Measurements from ENCODE around the gene ODAD3. TPM values are rescaled to one million over a fixed set of nuclear protein-coding genes. Genes with fewer than 3 reads are reported as not detected.
"Not testable (repeated sequence)": the region's sequence is repeated elsewhere in the genome, so short reads cannot be mapped to it uniquely, and the experiment has no call there.

ODAD3 gene
- total RNA-seq, 1 donor from 2014 or later, result 2.6 TPM

DNA sequence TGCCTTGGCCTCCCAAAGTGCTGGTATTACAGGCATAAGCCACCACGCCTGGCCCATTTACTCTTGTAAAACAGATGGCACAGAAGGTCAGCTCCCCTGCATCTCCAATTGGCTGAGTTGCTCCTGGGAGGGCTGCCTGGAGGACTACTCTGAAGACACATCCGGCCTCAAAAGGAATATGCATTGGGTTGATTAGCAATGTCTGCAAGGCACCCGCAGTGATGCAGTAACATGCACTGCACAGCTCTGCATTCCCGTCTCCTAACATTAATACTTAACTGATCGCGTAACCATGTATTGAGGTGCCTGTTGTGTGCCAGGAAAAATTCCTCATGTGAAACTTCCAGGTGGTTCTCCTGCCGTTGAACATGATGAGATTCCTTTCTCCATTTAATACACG lies 40.9 kb upstream of the ODAD3 start:
- peaks cover 23% of the 10 kb centered on the region for H3K27me3 Mint-ChIP-seq (ENCODE audit: unreplicated experiment)
- H3K9me3 Mint-ChIP-seq (ENCODE audit: unreplicated experiment), result peaks cover 25% of the 10 kb centered on the region
- peaks cover 30% of the 10 kb centered on the region for H3K4me1 Mint-ChIP-seq (ENCODE audit: low read depth, unreplicated experiment)
- no peak for TF ChIP-seq CTCF (IDR thresholded peaks at IDR 0.05; ENCODE audit: partially characterized antibody, unreplicated experiment)
- DNase-seq, result no peak
- H3K36me3 Mint-ChIP-seq (ENCODE audit: unreplicated experiment), result peaks cover 15% of the 10 kb centered on the region
- peak overlapping the region; percentile 85 for H3K4me3 Mint-ChIP-seq (ENCODE audit: unreplicated experiment)
- peak overlapping the region; percentile 72 for H3K27ac Mint-ChIP-seq (ENCODE audit: unreplicated experiment)

DNA sequence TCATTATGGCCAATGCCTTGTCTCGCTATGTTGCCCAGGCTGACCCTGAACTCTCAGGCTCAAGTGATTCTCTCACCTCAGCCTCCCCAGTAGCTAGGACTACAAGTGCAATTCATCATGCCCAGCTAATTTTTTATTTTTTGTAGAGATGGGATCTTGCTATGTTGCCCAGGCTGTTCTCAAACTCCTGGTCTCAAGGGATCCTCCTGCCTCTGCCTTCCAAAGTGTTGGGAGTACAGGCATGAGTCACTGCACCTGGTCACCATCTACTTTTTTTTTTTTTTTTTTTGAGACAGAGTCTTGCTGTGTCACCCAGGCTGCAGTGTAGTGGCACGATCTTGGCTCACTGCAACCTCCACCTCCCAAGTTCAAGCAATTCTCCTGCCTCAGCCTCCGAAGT lies 40.4 kb upstream of the ODAD3 start:
- not testable (repeated sequence) for DNase-seq; H3K27ac Mint-ChIP-seq (ENCODE audit: unreplicated experiment); H3K4me3 Mint-ChIP-seq (ENCODE audit: unreplicated experiment)
- Mint-ChIP-seq H3K4me1 (ENCODE audit: low read depth, unreplicated experiment) (peaks cover 30% of the 10 kb centered on the region), H3K36me3 (ENCODE audit: unreplicated experiment) (peaks cover 15% of the 10 kb centered on the region), H3K9me3 (ENCODE audit: unreplicated experiment) (peaks cover 25% of the 10 kb centered on the region), H3K27me3 (ENCODE audit: unreplicated experiment) (peaks cover 23% of the 10 kb centered on the region)

GRCh38 chr19:11473725-11474124 lies 38.8 kb upstream of the ODAD3 start:
- peaks cover 9% of the 10 kb centered on the region for H3K36me3 Mint-ChIP-seq (ENCODE audit: unreplicated experiment)
- H3K9me3 Mint-ChIP-seq (ENCODE audit: unreplicated experiment), result peaks cover 22% of the 10 kb centered on the region
- H3K4me3 Mint-ChIP-seq (ENCODE audit: unreplicated experiment), result peak overlapping the region; percentile 37
- H3K27me3 Mint-ChIP-seq (ENCODE audit: unreplicated experiment), result peaks cover 17% of the 10 kb centered on the region
- peak overlapping the region; percentile 34 for H3K27ac Mint-ChIP-seq (ENCODE audit: unreplicated experiment)
- H3K4me1 Mint-ChIP-seq (ENCODE audit: low read depth, unreplicated experiment), result peaks cover 33% of the 10 kb centered on the region
- DNase-seq, result no peak
- TF ChIP-seq CTCF (IDR thresholded peaks at IDR 0.05; ENCODE audit: partially characterized antibody, unreplicated experiment), result no peak

DNA sequence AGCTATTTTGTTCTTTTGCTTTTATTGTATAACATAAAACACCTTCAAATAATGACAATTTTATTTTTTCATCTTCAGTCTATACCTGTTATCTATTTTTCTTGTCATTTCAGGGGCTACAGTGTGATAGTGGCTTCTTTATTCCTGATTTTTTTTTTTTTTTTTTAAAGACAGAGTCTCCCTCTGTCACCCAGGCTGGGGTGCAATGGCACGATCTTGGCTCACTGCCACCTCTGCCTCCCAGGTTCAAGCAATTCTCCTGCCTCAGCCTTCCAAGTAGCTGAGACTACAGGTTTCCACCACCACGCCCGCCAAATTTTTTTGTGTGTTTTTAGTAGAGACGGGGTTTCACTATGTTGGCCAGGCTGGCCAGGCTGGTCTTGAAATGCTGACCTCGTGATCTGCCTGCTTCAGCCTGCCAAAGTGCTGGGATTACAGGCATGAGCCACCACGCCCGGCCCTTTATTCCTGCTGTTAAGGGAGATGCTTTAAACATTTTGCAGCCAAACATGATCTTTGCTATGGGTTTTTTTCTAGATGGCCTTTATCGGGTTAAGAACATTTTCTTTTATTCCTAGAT lies 33.4 kb upstream of the ODAD3 start:
- not testable (repeated sequence) for H3K27me3 Mint-ChIP-seq (ENCODE audit: unreplicated experiment); DNase-seq; H3K36me3 Mint-ChIP-seq (ENCODE audit: unreplicated experiment)
- peaks cover 12% of the 10 kb centered on the region for H3K9me3 Mint-ChIP-seq (ENCODE audit: unreplicated experiment)
- H3K4me1 Mint-ChIP-seq (ENCODE audit: low read depth, unreplicated experiment), result peaks cover 24% of the 10 kb centered on the region
- peak overlapping the region; percentile 60 for H3K27ac Mint-ChIP-seq (ENCODE audit: unreplicated experiment)
- peak overlapping the region; percentile 61 for H3K4me3 Mint-ChIP-seq (ENCODE audit: unreplicated experiment)

- peaks cover 15% of the 10 kb centered on the region for H3K9me3 Mint-ChIP-seq (ENCODE audit: unreplicated experiment)
Observed at GRCh38 chr19:11465600-11465999, 30.7 kb upstream of the ODAD3 start.

More at GRCh38 chr19:11465600-11465999, 30.7 kb upstream of the ODAD3 start:
- no peaks in the 10 kb centered on the region for H3K36me3 Mint-ChIP-seq (ENCODE audit: unreplicated experiment)
- H3K27ac Mint-ChIP-seq (ENCODE audit: unreplicated experiment), result peak overlapping the region; percentile 92
- peaks cover 9% of the 10 kb centered on the region for H3K27me3 Mint-ChIP-seq (ENCODE audit: unreplicated experiment)
- H3K4me3 Mint-ChIP-seq (ENCODE audit: unreplicated experiment), result peak overlapping the region; percentile 57
- DNase-seq, result peak; percentile 83
- peaks cover 28% of the 10 kb centered on the region for H3K4me1 Mint-ChIP-seq (ENCODE audit: low read depth, unreplicated experiment)
- no peak for TF ChIP-seq CTCF (IDR thresholded peaks at IDR 0.05; ENCODE audit: partially characterized antibody, unreplicated experiment)

Data from glutamatergic neuron (in vitro differentiated cells).